ENCODE results near the gene GALNT7.

The GALNT7 gene

DNA sequence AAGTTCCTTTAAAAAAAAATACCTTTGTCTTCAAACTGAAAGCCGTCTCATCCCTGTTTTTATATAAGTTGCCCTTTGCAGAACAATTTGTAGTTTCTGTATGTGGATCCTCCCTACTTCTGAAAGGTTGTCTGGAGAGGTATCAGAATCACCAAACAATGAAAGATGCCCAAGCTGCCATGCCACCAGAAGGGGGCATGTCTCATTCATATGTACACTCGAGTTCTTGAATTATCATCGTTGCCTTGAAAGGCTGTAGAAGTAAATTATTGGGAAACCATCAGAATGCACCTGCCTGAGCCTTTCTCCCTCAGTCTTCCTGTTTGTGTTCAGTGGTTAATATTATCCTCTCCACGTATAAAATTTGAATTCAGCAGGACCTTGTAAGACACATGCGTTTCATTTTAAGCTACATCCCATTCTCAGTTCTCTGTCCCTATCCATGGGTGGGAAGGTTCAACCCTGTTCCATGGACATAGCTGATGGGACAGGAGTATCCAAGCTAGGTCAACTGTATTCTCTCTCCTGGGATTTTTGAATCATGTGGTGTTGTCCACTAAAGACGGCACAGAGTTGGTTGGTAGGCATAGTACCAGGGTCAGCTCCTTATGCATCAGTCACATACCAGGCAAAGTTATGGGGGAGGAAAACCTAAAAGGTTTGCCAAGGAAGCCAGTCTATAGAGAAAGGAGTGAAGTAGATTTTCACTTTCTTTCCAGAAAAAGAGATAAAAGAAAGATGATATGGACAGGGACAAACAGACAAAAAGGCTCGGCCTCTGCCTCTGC lies 24.0 kb downstream of the GALNT7 start:
- no peak overlapping the region for H3K4me3 ChIP-seq (ENCODE audit: low read depth, low read length)
- TF ChIP-seq, protein P1, sequence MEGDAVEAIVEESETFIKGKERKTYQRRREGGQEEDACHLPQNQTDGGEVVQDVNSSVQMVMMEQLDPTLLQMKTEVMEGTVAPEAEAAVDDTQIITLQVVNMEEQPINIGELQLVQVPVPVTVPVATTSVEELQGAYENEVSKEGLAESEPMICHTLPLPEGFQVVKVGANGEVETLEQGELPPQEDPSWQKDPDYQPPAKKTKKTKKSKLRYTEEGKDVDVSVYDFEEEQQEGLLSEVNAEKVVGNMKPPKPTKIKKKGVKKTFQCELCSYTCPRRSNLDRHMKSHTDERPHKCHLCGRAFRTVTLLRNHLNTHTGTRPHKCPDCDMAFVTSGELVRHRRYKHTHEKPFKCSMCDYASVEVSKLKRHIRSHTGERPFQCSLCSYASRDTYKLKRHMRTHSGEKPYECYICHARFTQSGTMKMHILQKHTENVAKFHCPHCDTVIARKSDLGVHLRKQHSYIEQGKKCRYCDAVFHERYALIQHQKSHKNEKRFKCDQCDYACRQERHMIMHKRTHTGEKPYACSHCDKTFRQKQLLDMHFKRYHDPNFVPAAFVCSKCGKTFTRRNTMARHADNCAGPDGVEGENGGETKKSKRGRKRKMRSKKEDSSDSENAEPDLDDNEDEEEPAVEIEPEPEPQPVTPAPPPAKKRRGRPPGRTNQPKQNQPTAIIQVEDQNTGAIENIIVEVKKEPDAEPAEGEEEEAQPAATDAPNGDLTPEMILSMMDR (IDR thresholded peaks at IDR 0.05; ENCODE audit: low read depth, low read length) = no peak

DNA sequence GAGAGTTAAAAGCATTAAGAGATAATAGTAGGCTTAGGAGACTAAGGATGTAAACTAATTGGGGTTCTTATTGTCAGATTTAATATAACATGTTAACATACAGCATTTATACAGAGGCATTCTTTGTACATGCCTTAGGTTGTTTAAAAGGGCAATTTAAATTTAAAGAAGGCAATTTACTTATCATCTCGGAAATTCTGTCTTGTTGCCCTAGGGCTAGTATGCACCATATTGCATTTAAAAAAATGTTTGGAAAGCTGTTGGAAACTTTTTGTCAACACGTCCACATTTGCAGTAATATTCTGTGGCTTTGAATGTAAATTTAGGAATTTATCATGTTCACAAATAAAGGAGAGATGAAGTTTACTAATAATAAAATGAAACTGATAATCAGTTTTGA lies 25.5 kb downstream of the GALNT7 start:
- H3K4me3 ChIP-seq (ENCODE audit: low read depth, low read length) = no peak overlapping the region
- TF ChIP-seq, protein P1 (IDR thresholded peaks at IDR 0.05; ENCODE audit: low read depth, low read length) = no peak

DNA sequence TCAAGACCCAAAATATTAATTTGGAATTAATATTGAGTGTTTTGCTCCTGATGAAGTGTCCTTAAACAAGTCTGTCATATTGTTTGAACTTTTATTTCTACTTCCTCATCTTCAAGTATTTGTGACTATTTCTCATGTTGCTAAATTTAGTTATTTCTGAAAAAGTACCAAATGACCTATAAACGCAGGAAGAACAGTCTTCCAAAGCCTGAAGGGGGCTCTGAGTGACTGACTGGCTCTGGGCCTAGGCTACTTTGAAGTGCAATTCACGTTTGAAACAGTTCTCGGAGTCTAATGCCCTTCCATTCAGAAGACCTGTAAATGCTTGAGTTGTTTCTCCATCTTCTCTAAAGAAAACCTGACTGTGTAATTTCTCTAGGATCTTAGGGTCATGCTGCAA lies 26.5 kb downstream of the GALNT7 start:
- no peak overlapping the region for H3K4me3 ChIP-seq (ENCODE audit: low read depth, low read length)
- TF ChIP-seq, protein P1 (IDR thresholded peaks at IDR 0.05; ENCODE audit: low read depth, low read length) = no peak

DNA sequence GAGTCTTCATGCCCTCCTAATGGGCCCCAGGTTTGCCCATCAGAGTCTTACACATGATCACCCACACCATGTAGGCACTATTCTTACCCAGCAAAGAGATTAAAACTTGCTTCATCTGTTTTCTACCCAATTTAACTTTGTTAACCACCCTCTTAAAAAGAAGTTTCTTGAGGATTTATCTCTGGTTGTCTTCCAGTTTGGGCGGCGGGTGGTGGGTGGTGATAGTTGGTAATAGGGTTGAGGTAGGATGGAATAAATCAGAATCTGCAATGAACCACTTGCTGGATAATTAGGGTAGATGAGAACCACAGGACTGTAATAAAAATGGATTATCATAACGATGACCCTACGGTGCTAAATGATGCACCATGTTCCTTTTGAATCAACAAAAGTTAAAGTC lies 30.9 kb downstream of the GALNT7 start:
- TF ChIP-seq, protein P1 (IDR thresholded peaks at IDR 0.05; ENCODE audit: low read depth, low read length) = no peak
- no peak overlapping the region for H3K4me3 ChIP-seq (ENCODE audit: low read depth, low read length)

DNA sequence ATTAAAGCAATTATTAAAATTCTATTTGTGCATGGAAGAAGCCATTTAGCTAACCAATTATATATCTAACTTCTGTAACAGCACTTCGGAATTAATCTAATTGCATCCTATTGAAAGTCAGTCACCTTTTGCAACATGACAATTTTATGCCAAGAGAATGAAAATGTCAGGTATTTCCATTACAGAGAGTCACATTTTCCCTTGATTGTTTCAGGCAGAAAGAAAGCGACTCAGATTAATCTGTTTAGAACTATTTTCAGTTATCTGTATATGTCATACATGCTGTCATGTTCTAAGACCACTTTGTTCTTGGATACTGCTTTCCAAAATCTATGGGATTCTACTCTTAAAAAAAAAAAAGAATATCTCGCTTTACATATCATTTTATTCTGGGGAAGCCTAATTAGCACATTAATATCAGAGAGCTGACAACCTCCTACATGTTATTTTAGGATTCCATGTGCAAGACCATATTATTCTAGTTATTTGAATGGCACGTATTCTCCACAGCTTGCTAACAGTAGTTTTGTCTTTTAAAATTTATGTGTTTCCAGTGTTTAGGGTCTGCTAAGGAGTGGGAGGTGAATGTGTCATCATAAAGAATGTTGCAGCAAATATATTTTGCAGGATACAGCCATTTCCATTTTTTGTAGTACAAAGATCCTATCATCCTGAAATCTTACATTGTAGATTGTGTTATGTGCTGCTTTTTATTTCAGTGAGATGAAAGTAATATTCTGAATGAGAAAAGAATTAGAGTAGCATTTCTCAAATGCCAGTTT lies 31.7 kb downstream of the GALNT7 start:
- TF ChIP-seq, protein P1 (IDR thresholded peaks at IDR 0.05; ENCODE audit: low read depth, low read length) = no peak

DNA sequence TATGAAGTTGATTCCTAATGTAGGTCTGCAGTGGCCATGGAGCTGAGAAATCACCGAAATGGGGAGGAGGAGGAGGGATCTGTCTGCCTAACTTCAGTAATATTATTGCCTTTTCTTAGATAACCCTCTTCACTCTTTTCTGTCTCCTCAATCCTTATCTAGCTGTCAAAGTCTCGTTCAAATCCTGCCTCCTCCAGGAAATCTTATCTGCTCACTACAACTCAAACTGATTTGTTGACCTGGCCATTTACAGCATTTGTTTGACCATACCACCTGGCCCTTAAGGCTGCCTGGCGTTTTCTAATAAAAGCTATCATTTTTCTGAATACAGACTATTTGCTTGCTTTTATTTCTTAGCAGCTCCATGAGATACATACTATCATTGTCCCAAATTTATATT lies 33.8 kb downstream of the GALNT7 start:
- no peak overlapping the region for H3K4me3 ChIP-seq (ENCODE audit: low read depth, low read length)
- TF ChIP-seq, protein P1 (IDR thresholded peaks at IDR 0.05; ENCODE audit: low read depth, low read length) = no peak

More for the DNA sequence above, 31.7 kb downstream of the GALNT7 start:
- H3K4me3 ChIP-seq (ENCODE audit: low read depth, low read length) = no peak overlapping the region

DNA sequence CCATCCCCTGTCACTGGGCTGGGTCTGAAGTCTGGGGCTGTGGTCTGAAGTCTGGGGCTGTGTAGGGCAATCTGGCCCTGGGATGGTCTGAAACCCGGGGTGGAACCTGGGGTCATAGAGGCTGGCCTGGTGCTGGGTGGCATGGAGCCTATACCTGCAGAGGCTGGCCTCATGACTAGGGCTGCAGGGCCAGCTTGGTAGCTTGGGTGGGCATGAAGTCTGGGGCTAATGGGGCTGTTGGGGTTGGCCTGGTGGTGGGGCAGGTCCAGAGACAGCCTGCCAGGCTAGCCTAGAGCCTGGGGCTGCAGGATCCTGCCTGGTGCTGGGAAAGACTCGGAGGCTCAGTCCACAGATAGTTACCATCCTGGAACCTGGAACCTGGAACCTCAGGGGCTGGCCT lies 37.0 kb downstream of the GALNT7 start:
- H3K4me3 ChIP-seq (ENCODE audit: low read depth, low read length) = no peak overlapping the region
- TF ChIP-seq, protein P1 (IDR thresholded peaks at IDR 0.05; ENCODE audit: low read depth, low read length) = no peak

Data from WI38 (cell line).